Measurements from ENCODE around the gene LRRC8E. TPM values are rescaled to one million over a fixed set of nuclear protein-coding genes. Genes with fewer than 3 reads are reported as not detected.

The LRRC8E gene
- total RNA-seq: 10 to 100 TPM in 1 of 5 donors, 1 to 10 TPM in 2, under 1 TPM in 1, not detected in 1; 0.58 to 12.5 (median 2.5) TPM
- polyA plus RNA-seq: 1 to 10 TPM in 2 of 3 donors, under 1 TPM in 1; 0.93 to 2.1 (median 1.7) TPM
- long read RNA-seq, donor 1: 0 reads
- long read RNA-seq, donor 2: 0 reads
- long read RNA-seq, donor 3: 0 reads
- long read RNA-seq, donor 4: 0 reads
- long read RNA-seq, donor 5: 0 reads
- long read RNA-seq, donor 6, partial matches to known transcripts: 0 of 1 reads
- long read RNA-seq, donor 6, other reads (novel, unspliced or antisense): 0 of 1 reads
- long read RNA-seq, donor 7, partial matches to known transcripts: 0 of 1 reads
- long read RNA-seq, donor 7, other reads (novel, unspliced or antisense): 0 of 1 reads
- long read RNA-seq, donor 8, partial matches to known transcripts: 0 of 1 reads
- long read RNA-seq, donor 8, other reads (novel, unspliced or antisense): 0 of 1 reads
- long read RNA-seq, donor 9: 0 reads
- long read RNA-seq, donor 10: 0 reads

GRCh38 chr19:7888145-7888825 lies at the start of gene LRRC8E:
TSS of gene LRRC8E (plus strand) at chr19:7888510. CDS start at chr19:7895604, 7,094 bp downstream.
- Histone ChIP-seq H3K4me1 (peaks cover 0 to 14% (median 12%) of the 10 kb centered on the region in 4 donors), H3K36me3 (no peaks in the 10 kb centered on the region), H3K9me3 (no peaks in the 10 kb centered on the region), H3K27me3 (peaks cover 0 to 65% (median 10%) of the 10 kb centered on the region in 3 donors), H3K27ac (peak within 1 kb of the TSS; percentile 9 to 75 (median 69)), H3K4me3 (peak within 1 kb of the TSS; percentile 41 to 53 (median 46))
- TF ChIP-seq EP300 (IDR thresholded peaks at IDR 0.05) (no peak), CTCF (IDR thresholded peaks at IDR 0.05) (no peak), POLR2AphosphoS5 (IDR thresholded peaks at IDR 0.05) (peak in 2 of 3 donors; percentile 56 to 62)
- DNase-seq: peak; percentile 79 to 89
- WGBS, 5 donors: 6 to 15% (median 7%) methylated on average over 27 to 53 of the region's 53 CpGs
- intact Hi-C loops (cut with DNase I; ENCODE audit: low total_unique reads): no loop called here

- TF ChIP-seq EP300 (IDR thresholded peaks at IDR 0.05): no peak
- Histone ChIP-seq H3K27me3 (no peaks in the 10 kb centered on the region), H3K36me3 (no peaks in the 10 kb centered on the region), H3K4me1 (peaks cover 0 to 5% (median 3%) of the 10 kb centered on the region in 4 donors), H3K27ac (no peak overlapping the region), H3K9me3 (no peaks in the 10 kb centered on the region), H3K4me3 (no peak overlapping the region)
- no peak for DNase-seq
- intact Hi-C loops (cut with DNase I; ENCODE audit: low total_unique reads): no loop called here
- WGBS, 5 donors: 91 to 97% (median 96%) methylated on average over 6 of the region's 6 CpGs
These were observed 48.8 kb upstream of the LRRC8E start for GRCh38 chr19:7839476-7839875.

DNA sequence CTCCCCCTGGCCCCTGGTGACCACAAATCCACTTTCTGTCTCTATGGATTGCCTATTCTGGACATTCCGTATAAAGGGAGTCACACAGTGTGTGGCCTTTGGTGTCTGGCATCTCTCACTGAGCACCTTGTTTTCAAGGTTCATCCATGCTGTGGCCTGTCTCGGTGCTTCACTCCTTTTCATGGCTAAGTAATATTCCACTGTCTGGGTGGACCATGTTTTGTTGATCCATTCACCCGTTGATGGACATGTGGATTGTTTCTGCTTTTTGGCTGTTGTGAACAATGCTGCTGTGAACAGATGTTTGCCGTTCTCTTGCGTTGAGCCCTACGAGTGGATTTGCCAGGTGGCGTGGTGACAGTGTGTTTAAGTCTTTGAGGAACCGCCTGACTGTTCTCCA lies 47.7 kb upstream of the LRRC8E start:
- H3K4me3 ChIP-seq: no peak overlapping the region
- intact Hi-C loops (cut with DNase I; ENCODE audit: low total_unique reads): loop anchor here (10.0 kb wide), 1 partner anchor 164 kb away; the partner anchor contains the start of gene ELAVL1
- 81 to 91% (median 88%) methylated on average over 8 of the region's 8 CpGs for WGBS, 5 donors
- no peak overlapping the region for H3K27ac ChIP-seq
- no peaks in the 10 kb centered on the region for H3K36me3 ChIP-seq
- H3K4me1 ChIP-seq: no peaks in the 10 kb centered on the region
- TF ChIP-seq POLR2AphosphoS5 (IDR thresholded peaks at IDR 0.05) (no peak), EP300 (IDR thresholded peaks at IDR 0.05) (no peak), CTCF (IDR thresholded peaks at IDR 0.05) (no peak), POLR2A (IDR thresholded peaks at IDR 0.05) (no peak)
- DNase-seq: no peak
- no peaks in the 10 kb centered on the region for H3K27me3 ChIP-seq
- H3K9me3 ChIP-seq: no peaks in the 10 kb centered on the region

GRCh38 chr19:7841751-7842660 lies 46.3 kb upstream of the LRRC8E start:
- H3K4me3 ChIP-seq: no peak overlapping the region
- intact Hi-C loops (cut with DNase I; ENCODE audit: low total_unique reads): loop anchor here (10.0 kb wide), 1 partner anchor 163 kb away; the partner anchor contains the start of gene ELAVL1
- no peak for TF ChIP-seq CTCF (IDR thresholded peaks at IDR 0.05)
- no peak for TF ChIP-seq POLR2A (IDR thresholded peaks at IDR 0.05)
- TF ChIP-seq EP300 (IDR thresholded peaks at IDR 0.05): no peak
- no peak for TF ChIP-seq POLR2AphosphoS5 (IDR thresholded peaks at IDR 0.05)
- H3K27ac ChIP-seq: no peak overlapping the region
- H3K9me3 ChIP-seq: no peaks in the 10 kb centered on the region
- no peak for DNase-seq
- no peaks in the 10 kb centered on the region for H3K27me3 ChIP-seq
- WGBS, 5 donors: 85 to 95% (median 93%) methylated on average over 9 to 11 of the region's 11 CpGs
- H3K4me1 ChIP-seq: no peaks in the 10 kb centered on the region
- H3K36me3 ChIP-seq: no peaks in the 10 kb centered on the region

Measured in stomach (tissue), 19 donors.